IPS-18c (cell line): Measurements from ENCODE around the gene HDAC4.
"Not testable (repeated sequence)": the region's sequence is repeated elsewhere in the genome, so short reads cannot be mapped to it uniquely, and the experiment has no call there.

Experiments used
- H3K4me3 ChIP-seq: 2 replicates; pipeline ENCODE4 v1.7.0; 2013; ENCODE audit warnings: low read depth, mild to moderate bottlenecking, low read length, moderate library complexity; ENCODE audit not compliant: insufficient read depth
- H3K9me3 ChIP-seq: one replicate; pipeline ENCODE4 v1.6.1; 2013; ENCODE audit warnings: mild to moderate bottlenecking, low read length, moderate library complexity; ENCODE audit not compliant: control insufficient read depth, insufficient read depth

HDAC4 gene

DNA sequence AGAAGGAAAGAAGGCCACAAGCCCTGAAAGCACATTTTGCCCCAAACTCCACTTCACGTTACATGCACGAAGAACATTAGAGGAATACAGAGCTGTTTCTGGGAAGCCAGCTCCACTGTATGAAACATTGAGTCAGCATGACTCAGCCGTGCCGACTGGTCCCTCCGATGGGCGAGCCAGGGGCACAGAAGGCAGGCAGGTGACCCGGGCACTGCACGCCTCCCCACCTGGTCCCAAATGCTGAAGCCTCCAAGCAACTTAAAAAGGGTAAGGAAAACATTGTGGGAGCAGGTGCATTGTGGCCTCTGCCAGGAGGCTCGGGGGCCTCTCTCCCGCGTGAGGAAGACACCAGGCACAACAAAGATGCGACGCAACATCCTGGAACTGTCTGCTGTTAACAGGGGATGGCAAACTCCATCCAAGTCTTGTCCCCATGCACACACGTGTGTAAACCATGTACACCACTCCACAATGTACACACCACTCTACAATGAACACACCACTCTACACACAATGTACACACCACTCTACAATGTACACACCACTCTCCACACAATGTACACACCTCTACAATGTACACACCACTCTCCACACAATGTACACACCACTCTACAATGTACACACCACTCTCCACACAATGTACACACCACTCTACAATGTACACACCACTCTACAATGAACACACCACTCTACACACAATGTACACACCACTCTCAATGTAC lies 120.4 kb downstream of the HDAC4 start:
- H3K4me3 ChIP-seq, H3K9me3 ChIP-seq: not testable (repeated sequence)

GRCh38 chr2:239279508-239280295 lies 121.1 kb downstream of the HDAC4 start:
- H3K9me3 ChIP-seq, result peaks cover 2% of the 10 kb centered on the region

DNA sequence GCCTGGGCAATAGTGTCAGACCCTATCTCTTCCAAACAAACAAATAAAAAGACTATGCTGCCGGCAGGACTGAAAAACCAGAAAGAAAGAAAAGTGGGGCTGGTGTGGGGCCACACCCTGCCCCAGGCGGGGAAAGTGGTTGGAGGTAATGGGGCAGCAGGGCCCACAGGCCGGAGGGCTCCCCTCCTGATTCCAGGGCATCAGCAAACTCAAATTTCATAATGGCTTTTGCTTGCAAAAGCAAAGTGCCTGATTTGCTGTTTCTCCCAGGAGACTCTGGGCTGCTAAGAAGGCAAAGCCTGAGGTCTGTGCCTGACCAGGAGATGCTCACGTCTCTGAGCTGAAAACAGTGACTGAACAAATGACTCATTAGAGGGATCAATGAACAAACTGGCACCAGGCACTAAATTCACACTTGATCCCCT lies 121.9 kb downstream of the HDAC4 start:
- Histone ChIP-seq H3K4me3 (no peak overlapping the region), H3K9me3 (peaks cover 2% of the 10 kb centered on the region)

More at GRCh38 chr2:239279508-239280295, 121.1 kb downstream of the HDAC4 start:
- H3K4me3 ChIP-seq, result no peak overlapping the region

DNA sequence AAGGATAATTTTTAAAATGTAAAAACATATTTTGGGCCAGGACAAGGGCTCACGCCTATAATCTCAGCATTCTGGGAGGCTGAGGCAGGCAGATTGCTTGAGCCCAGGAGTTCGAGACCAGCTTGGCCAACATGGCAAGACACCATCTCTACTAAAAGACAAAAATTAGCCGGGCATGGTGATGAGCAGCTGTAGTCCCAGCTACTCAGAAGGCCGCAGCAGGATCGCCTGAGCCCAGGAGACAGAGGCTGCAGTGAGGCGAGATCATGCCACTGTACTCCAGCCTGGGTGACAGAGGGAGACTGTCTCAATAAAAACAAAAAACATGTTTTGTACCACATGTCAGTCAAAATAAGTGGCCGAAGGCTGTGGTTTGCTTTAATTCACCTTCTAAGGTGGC lies 122.5 kb downstream of the HDAC4 start:
- Histone ChIP-seq H3K4me3 (no peak overlapping the region), H3K9me3 (peaks cover 2% of the 10 kb centered on the region)

DNA sequence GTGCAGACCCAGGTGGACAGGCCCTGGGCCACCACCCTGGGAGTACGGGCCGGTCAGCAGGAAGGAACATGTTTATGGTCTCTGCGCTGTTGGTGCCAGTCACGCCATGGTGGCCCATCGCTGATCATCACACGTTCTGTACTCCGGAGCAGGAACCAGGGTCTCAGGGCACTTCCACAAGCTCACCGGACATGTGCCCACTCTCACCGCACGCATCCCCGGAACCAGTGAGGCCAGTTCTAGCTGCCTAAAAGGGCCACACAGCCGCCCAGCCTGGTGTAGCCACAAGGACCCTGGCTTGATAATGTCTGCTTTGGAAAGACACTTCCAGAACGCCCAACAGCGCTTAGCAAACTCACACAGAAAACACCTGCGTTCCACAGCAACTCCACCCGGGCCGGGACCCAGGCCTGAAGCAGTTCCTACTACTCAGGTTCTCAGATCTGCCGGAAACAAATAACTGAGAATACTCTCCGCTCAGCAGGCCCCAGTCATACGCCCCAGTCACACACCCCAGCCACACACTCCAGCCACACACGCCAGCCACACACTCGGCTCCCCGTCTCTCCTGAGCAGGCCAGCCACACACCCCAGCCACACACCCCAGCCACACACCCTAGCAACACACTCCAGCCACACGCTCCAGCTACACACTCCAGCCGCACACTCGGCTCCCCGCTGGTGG lies 123.3 kb downstream of the HDAC4 start:
- Histone ChIP-seq H3K4me3 (no peak overlapping the region), H3K9me3 (peaks cover 2% of the 10 kb centered on the region)

- peaks cover 2% of the 10 kb centered on the region for H3K9me3 ChIP-seq
- H3K4me3 ChIP-seq, result no peak overlapping the region
These were observed 124.0 kb downstream of the HDAC4 start for GRCh38 chr2:239276851-239277250.

DNA sequence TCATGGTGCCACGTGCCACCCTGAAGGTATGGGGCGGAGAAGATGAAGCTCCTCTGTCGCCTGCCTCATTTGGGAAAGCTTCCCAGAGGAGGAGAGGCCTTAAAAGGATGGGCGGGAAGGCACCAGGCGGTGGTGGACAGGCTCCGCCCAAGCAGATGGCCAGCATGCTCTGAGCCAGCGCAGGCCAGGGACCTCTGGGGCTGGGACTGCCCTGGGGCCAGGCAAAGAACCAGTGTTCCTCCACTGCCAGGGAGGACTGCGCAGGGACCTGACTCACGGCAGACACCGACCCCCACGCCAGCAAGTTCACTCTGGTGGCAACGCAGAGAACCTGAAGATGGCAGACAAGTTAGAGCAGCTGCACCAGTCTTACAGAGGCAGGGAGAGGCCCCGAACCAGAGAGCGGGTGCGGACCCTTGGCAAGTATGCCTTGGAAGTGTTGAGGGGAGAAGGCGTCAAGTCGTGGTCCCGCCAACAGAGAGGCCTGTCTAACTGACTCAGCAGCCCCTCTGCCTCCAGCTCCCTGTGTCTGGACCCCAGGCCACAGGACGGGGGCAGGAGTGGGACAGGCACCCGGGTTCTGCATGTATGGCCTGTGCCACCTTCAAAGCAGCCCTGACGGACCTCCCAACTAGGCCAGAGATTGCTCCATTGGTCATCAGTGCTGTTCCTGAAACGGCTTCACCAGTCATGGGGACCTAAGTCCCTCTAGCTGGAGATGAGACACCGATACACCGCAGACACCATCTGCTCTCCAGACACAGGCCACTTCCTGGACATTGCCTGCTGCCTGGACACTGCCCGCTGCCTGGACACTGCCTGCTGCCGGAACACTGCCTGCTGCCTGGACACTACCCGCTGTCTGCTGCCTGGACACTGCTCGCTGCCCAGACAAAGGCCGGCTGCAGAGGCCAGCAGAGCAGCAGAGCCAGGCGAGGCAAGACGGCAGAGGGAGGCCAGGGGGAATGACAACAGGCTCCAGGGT lies 124.7 kb downstream of the HDAC4 start:
- H3K4me3 ChIP-seq, result no peak overlapping the region
- H3K9me3 ChIP-seq, result peaks cover 2% of the 10 kb centered on the region

DNA sequence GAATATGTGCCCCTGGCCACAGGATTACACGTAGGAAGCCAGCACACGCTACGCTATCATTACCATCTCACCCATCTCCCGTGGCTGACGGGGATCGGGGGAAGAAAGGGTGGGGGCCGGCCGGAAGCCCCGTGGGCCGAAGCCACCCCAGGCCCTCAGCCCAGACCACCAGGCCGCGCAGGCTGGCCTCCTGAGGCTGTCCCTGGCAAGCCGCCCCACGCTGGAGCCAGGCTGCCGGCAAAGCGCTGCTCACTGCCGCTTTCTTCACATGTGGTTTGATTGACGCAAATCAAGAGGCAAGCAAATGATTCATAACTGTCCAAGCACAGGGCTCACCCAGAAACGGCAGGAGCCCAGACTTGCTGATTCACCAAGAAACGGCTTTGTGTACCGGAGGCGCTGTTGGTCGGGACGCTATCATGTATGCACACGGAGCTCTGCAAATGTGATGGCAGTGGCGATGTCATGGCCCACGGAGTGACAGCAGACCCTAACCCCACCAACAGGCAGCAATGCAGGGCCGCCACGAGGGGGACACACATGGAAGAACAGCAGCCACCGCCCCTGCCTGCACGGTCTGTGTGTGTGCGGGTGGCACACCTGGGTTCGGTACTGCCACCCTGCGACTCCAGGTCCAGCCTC lies 125.7 kb downstream of the HDAC4 start:
- H3K4me3 ChIP-seq, result no peak overlapping the region
- peaks cover 2% of the 10 kb centered on the region for H3K9me3 ChIP-seq

DNA sequence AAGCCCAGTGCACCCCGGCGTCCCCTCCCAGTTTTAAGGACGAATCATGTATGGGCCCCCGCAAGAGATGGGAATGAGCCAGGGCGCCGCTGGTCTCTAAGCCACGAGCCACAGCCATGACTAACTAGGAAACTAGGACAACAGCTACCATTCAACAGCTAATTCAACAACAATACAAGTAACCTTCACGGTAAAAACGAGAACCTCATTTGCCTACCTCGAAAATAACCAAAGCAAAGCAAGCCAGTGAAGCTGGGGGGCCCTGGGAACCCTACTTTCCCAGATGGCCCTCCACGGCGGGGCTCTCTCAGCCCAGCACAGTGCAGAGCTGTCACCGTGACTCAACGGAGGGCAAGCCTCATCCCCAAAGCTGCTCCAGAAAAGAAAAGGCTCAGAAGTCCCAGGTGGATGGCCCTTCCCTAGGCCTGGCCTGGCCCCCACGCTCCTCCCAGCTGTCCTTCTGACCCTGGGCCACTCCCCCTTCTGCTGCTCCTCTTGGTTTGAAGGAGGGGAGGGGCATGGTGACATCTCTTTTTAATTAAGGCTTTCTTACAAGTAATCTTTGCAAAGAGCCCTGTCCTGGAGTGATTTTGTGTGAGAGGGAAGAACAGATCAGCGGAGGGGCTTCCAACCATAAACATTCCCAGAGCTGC lies 126.3 kb downstream of the HDAC4 start:
- Histone ChIP-seq H3K4me3 (no peak overlapping the region), H3K9me3 (peaks cover 2% of the 10 kb centered on the region)

DNA sequence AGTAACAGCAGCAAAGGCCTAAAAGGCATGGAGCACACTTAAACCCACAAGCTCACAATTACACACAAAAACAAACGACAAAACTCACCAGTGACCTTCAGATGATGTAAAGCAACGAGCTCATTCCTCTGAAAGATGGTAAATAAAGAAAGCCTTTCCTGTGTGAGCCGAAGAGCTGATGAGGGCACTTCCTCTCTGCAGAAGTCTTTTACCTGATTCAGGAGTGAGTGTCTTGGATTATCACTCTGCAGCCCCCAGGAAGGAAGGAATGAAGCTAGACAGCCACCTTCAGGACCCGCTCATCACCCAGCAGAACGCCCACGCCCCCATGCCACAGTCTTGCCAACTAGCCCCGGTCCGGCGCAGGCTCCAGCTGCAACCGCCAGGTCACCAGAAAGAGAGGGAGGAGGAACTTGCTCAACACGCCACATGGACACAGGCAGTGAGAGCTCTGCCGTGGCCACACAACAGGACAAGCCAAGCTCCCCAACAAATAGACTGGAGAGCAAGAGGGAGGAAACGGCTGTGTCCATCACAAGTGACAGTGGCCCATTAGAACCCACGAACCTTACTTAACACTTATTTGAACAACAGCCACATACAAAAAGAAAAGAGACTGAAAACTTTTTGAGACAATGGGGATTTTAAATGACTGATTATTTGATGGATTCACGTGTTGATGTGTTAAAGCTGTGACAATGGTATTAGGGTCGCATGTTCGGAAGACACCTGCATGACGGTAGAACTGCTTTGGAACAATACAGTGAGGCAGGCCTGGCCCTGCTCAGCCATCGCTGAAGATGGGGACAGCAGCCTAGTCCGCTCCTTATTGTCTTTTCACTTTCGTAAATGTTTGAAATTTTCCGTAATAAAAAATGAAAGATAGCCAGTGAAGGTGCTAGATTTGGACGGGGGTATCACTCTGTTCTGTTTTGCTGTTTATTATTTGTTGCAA lies 127.3 kb downstream of the HDAC4 start:
- H3K9me3 ChIP-seq, result peaks cover 2% of the 10 kb centered on the region

GRCh38 chr2:239272626-239273025 lies 128.2 kb downstream of the HDAC4 start:
- Histone ChIP-seq H3K4me3 (no peak overlapping the region), H3K9me3 (peaks cover 2% of the 10 kb centered on the region)

More for the DNA sequence above, 127.3 kb downstream of the HDAC4 start:
- H3K4me3 ChIP-seq, result no peak overlapping the region

DNA sequence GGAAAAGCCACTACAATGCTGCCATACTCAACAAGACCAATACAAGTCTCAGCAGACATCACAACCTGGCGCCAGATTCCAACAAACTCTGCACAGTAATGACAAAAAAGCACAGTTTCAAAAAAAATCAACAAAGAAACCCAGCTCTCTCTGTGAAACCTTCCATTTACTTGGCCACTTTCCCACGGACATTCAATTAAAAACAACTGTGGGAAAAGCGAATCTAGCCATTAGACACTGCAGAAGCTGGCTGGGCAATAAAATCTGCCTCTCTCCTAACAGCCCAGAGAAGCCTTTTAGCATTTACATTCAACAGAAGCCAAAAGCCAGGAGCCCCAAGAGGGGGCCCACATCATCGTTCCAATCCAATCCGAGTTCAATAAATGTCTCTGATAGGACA lies 128.9 kb downstream of the HDAC4 start:
- Histone ChIP-seq H3K4me3 (no peak overlapping the region), H3K9me3 (peaks cover 2% of the 10 kb centered on the region)

- Histone ChIP-seq H3K4me3 (no peak overlapping the region), H3K9me3 (no peaks in the 10 kb centered on the region)
These were observed 129.3 kb downstream of the HDAC4 start for GRCh38 chr2:239271471-239271870.

- Histone ChIP-seq H3K4me3 (no peak overlapping the region), H3K9me3 (no peaks in the 10 kb centered on the region)
These were observed 130.9 kb downstream of the HDAC4 start for GRCh38 chr2:239269916-239270315.
